Stomach (tissue), 9 donors: ENCODE data around the gene ALDH18A1. TPM values are rescaled to one million over a fixed set of nuclear protein-coding genes. Genes with fewer than 3 reads are reported as not detected.
"Not testable (repeated sequence)": the region's sequence is repeated elsewhere in the genome, so short reads cannot be mapped to it uniquely, and the experiment has no call there.

Experiments
- DNase-seq, 2 donors: peaks; one replicate each; pipeline versions ENCODE4 v3.0.0 to v3.0.0-alpha.2; 2013 to 2019
- H3K27ac ChIP-seq, 5 donors: fragments of 200-600 bp in 4 of 5; sonication (generic) in 4 of 5; one replicate each; pipeline ENCODE4 v1.5.1; 2013 to 2019; ENCODE audit warnings: mild to moderate bottlenecking in 1 of 5, moderate library complexity in 1 of 5
- H3K27me3 ChIP-seq, 3 donors: fragments of 200-600 bp; sonication (generic); one replicate each; pipeline ENCODE4 v1.5.1; 2017 to 2019; ENCODE audit warnings: mixed run types in 1 of 3
- H3K36me3 ChIP-seq, 4 donors: fragments of 200-600 bp; sonication (generic); 1 replicate in 3 of 4; 2 replicates in 1 of 4; pipeline ENCODE4 v1.5.1; 2016 to 2019
- H3K4me1 ChIP-seq, 4 donors: fragments of 200-600 bp; sonication (generic); one replicate each; pipeline ENCODE4 v1.5.1; 2016 to 2019
- H3K4me3 ChIP-seq, 4 donors: fragments of 200-600 bp; sonication (generic) in 3 of 4; one replicate each; pipeline ENCODE4 v1.5.1; 2016 to 2019; ENCODE audit warnings: mild to moderate bottlenecking in 1 of 4
- H3K9me3 ChIP-seq, 4 donors: fragments of 200-600 bp; sonication (generic); one replicate each; pipeline ENCODE4 v1.5.1; 2016 to 2019
- CTCF ChIP-seq, 7 experiments: fragments of 450-650 bp in 4 of 7; fragments of 200-600 bp in 3 of 7; sonication (generic) in 3 of 7; IDR thresholded peaks; one replicate each; pipeline ENCODE4 v1.5.1; 2016 to 2019; ENCODE audit warnings: antibody characterized with exemption in 7 of 7, control low read depth in 2 of 7, mild to moderate bottlenecking in 1 of 7
- EP300 ChIP-seq: sonication (generic); formaldehyde crosslinking; IDR thresholded peaks from one replicate; pipeline ENCODE4 v1.6.1; 2017; ENCODE audit warnings: antibody characterized with exemption
- POLR2A ChIP-seq, 4 donors: fragments of 450-650 bp; IDR thresholded peaks; one replicate each; pipeline ENCODE4 v1.6.1; 2016; ENCODE audit warnings: antibody characterized with exemption in 4 of 4, control low read depth in 2 of 4, mild to moderate bottlenecking in 1 of 4, moderate library complexity in 1 of 4
- POLR2AphosphoS5 ChIP-seq, 3 donors: sonication (generic); formaldehyde crosslinking; IDR thresholded peaks; one replicate each; pipeline ENCODE4 v1.6.1; 2016; ENCODE audit warnings: antibody characterized with exemption in 3 of 3
- WGBS, 5 donors: extraction: QIAGEN DNeasy Blood & Tissue Kit in 3 of 5; methylation state at CpG; one replicate each; pipeline versions ENCODE4 v1.1.5 to v1.1.7; 2013 to 2018; 5-methylcytosine and 5-hydroxymethylcytosine counted together
- intact Hi-C: fragments of 100-400 bp; cut with DNase I; formaldehyde crosslinking; loops from one replicate; pipeline ENCODE4 v1.15.1; 2023; ENCODE audit warnings: low total_unique reads
- polyA plus RNA-seq, 3 donors: library from polyadenylated mRNA; stranded (reverse); fragments of 200-250 nt; gene quantifications; one replicate each; pipeline ENCODE4 v1.2.3, GENCODE V29; 2013
- total RNA-seq, 5 donors: library from RNA; depleted of rRNA; stranded (reverse); fragments of >200 nt; gene quantifications; one replicate each; pipeline versions ENCODE4 v1.1.0 to v1.2.3, GENCODE V29; 2014 to 2016
- donor health status: healthy with polysubstance abuse.
- donor health status: Bipolar disorder and iron deficiency.
- donor health status: healthy.

ALDH18A1 gene
- total and polyA plus RNA-seq, 8 donors, result 11.3 to 87.6 (median 27.5) TPM

- H3K36me3 ChIP-seq, result peaks cover 30 to 94% (median 94%) of the 10 kb centered on the region in 4 donors
- 80 to 94% (median 88%) methylated on average over 4 of the region's 4 CpGs for WGBS, 5 donors
- no peak overlapping the region for H3K4me3 ChIP-seq
- no peaks in the 10 kb centered on the region for H3K9me3 ChIP-seq
- DNase-seq, result peak in 1 of 2 donors; percentile 24
- intact Hi-C loops, result no loop called here
- no peak overlapping the region for H3K27ac ChIP-seq
- no peaks in the 10 kb centered on the region for H3K27me3 ChIP-seq
- H3K4me1 ChIP-seq, result no peaks in the 10 kb centered on the region
- TF ChIP-seq POLR2AphosphoS5 (IDR thresholded peaks at IDR 0.05), result no peak
- no peak for TF ChIP-seq POLR2A (IDR thresholded peaks at IDR 0.05)
- no peak for TF ChIP-seq EP300
- no peak for TF ChIP-seq CTCF (IDR thresholded peaks at IDR 0.05)
Measured at GRCh38 chr10:95626500-95626899, 30.0 kb downstream of the ALDH18A1 start.

- H3K4me3 ChIP-seq, H3K27me3 ChIP-seq, H3K4me1 ChIP-seq, DNase-seq, H3K27ac ChIP-seq, intact Hi-C loops, H3K9me3 ChIP-seq: not testable (repeated sequence)
- 91 to 97% (median 95%) methylated on average over 5 of the region's 5 CpGs for WGBS, 5 donors
- H3K36me3 ChIP-seq, result peaks cover 47 to 90% (median 89%) of the 10 kb centered on the region in 4 donors
Measured at GRCh38 chr10:95620415-95620814, 36.1 kb downstream of the ALDH18A1 start.

GRCh38 chr10:95618101-95618500 lies 38.4 kb downstream of the ALDH18A1 start:
- Histone ChIP-seq H3K4me3 (no peak overlapping the region), H3K27me3 (no peaks in the 10 kb centered on the region), H3K9me3 (no peaks in the 10 kb centered on the region), H3K27ac (no peak overlapping the region), H3K4me1 (peaks cover 0 to 7% (median 0%) of the 10 kb centered on the region in 4 donors), H3K36me3 (peaks cover 57 to 90% (median 89%) of the 10 kb centered on the region in 4 donors)
- WGBS, 5 donors, result 79 to 96% (median 91%) methylated on average over 4 of the region's 4 CpGs
- intact Hi-C loops, result no loop called here
- TF ChIP-seq EP300 (no peak), POLR2AphosphoS5 (IDR thresholded peaks at IDR 0.05) (no peak), CTCF (IDR thresholded peaks at IDR 0.05) (no peak), POLR2A (IDR thresholded peaks at IDR 0.05) (no peak)
- no peak for DNase-seq

GRCh38 chr10:95616446-95616845 lies 40.1 kb downstream of the ALDH18A1 start:
- WGBS, 5 donors, result 74 to 91% (median 85%) methylated on average over 4 of the region's 4 CpGs
- peaks cover 67 to 96% (median 94%) of the 10 kb centered on the region in 4 donors for H3K36me3 ChIP-seq
- no peaks in the 10 kb centered on the region for H3K27me3 ChIP-seq
- no peaks in the 10 kb centered on the region for H3K9me3 ChIP-seq
- peaks cover 0 to 7% (median 0%) of the 10 kb centered on the region in 4 donors for H3K4me1 ChIP-seq
- TF ChIP-seq CTCF (IDR thresholded peaks at IDR 0.05) (no peak), POLR2AphosphoS5 (IDR thresholded peaks at IDR 0.05) (no peak), POLR2A (IDR thresholded peaks at IDR 0.05) (no peak), EP300 (no peak)
- intact Hi-C loops, result no loop called here
- DNase-seq, result no peak
- H3K4me3 ChIP-seq, result no peak overlapping the region
- H3K27ac ChIP-seq, result no peak overlapping the region

DNA sequence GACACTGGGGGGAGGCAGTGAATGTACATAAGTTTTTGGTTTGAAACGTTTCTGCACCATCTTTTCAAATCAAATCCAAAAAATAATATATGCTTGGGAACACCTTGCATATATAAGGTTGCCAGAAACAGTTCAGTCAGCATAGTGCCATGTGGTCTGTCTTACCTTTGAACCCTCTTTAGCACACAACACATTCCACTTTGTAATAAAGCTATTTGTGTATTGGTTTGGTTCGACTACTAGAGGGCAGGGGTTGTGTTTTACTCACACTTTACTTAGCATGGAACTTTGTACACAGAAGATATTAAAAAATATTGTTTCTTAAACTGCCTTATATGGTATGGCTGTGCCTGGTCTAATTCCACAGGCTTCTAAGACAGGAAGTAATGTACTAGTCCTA lies 43.2 kb downstream of the ALDH18A1 start:
- peaks cover 0 to 7% (median 0%) of the 10 kb centered on the region in 4 donors for H3K4me1 ChIP-seq
- H3K9me3 ChIP-seq, result no peaks in the 10 kb centered on the region
- peaks cover 81 to 100% (median 100%) of the 10 kb centered on the region in 4 donors for H3K36me3 ChIP-seq
- no peaks in the 10 kb centered on the region for H3K27me3 ChIP-seq
- intact Hi-C loops, result no loop called here
- DNase-seq, result no peak
- no peak overlapping the region for H3K4me3 ChIP-seq
- 50 to 63% (median 58%) methylated on average over 2 of the region's 2 CpGs for WGBS, 5 donors
- no peak for TF ChIP-seq POLR2A (IDR thresholded peaks at IDR 0.05)
- no peak for TF ChIP-seq CTCF (IDR thresholded peaks at IDR 0.05)
- no peak for TF ChIP-seq POLR2AphosphoS5 (IDR thresholded peaks at IDR 0.05)
- TF ChIP-seq EP300, result no peak
- no peak overlapping the region for H3K27ac ChIP-seq
